ENCODE data around the gene HSPB1.
"Not testable (repeated sequence)": the region's sequence is repeated elsewhere in the genome, so short reads cannot be mapped to it uniquely, and the experiment has no call there.

Gene HSPB1

GRCh38 chr7:76285604-76286374, 16.7 kb upstream of the HSPB1 start:
- no peak for DNase-seq
- H3K27ac Mint-ChIP-seq = no peak overlapping the region
- peaks cover 33 to 38% of the 10 kb centered on the region in 2 donors for H3K27me3 Mint-ChIP-seq
- H3K4me3 Mint-ChIP-seq = no peak overlapping the region
- peaks cover 10% of the 10 kb centered on the region for H3K36me3 Mint-ChIP-seq (ENCODE audit: insufficient read depth)
- H3K9me3 Mint-ChIP-seq = no peaks in the 10 kb centered on the region
- no peak for ATAC-seq (replicated peaks)
- H3K4me1 Mint-ChIP-seq (ENCODE audit: low read depth in 2 of 2) = peaks cover 10 to 11% of the 10 kb centered on the region in 2 donors

GRCh38 chr7:76286842-76287403, 15.6 kb upstream of the HSPB1 start:
- Mint-ChIP-seq H3K4me1 (ENCODE audit: low read depth in 2 of 2) (peaks cover 9 to 10% of the 10 kb centered on the region in 2 donors), H3K27me3 (peaks cover 24 to 27% of the 10 kb centered on the region in 2 donors), H3K36me3 (ENCODE audit: insufficient read depth) (peaks cover 10% of the 10 kb centered on the region), H3K27ac (no peak overlapping the region), H3K4me3 (no peak overlapping the region), H3K9me3 (no peaks in the 10 kb centered on the region)
- DNase-seq = no peak
- no peak for ATAC-seq (replicated peaks)

- H3K27me3 Mint-ChIP-seq = peaks cover 0 to 19% of the 10 kb centered on the region in 2 donors
- not testable (repeated sequence) for H3K36me3 Mint-ChIP-seq (ENCODE audit: insufficient read depth); ATAC-seq (replicated peaks); H3K4me3 Mint-ChIP-seq; H3K9me3 Mint-ChIP-seq; DNase-seq; H3K4me1 Mint-ChIP-seq (ENCODE audit: low read depth in 2 of 2); H3K27ac Mint-ChIP-seq
These were observed 11.6 kb upstream of the HSPB1 start for GRCh38 chr7:76290847-76291350.

- ATAC-seq (replicated peaks) (peak; percentile 93), DNase-seq (peak; percentile 85 to 91 (median 86))
- Mint-ChIP-seq H3K4me1 (ENCODE audit: low read depth in 2 of 2) (peaks cover 4 to 7% of the 10 kb centered on the region in 2 donors), H3K9me3 (no peaks in the 10 kb centered on the region), H3K4me3 (no peak overlapping the region), H3K27me3 (peaks cover 0 to 21% of the 10 kb centered on the region in 2 donors), H3K27ac (no peak overlapping the region), H3K36me3 (ENCODE audit: insufficient read depth) (peaks cover 6% of the 10 kb centered on the region)
These were observed 10.9 kb upstream of the HSPB1 start for GRCh38 chr7:76291351-76292212.

- peaks cover 0 to 28% of the 10 kb centered on the region in 2 donors for H3K27me3 Mint-ChIP-seq
- no peak overlapping the region for H3K4me3 Mint-ChIP-seq
- no peak overlapping the region for H3K27ac Mint-ChIP-seq
- no peak for ATAC-seq (replicated peaks)
- no peaks in the 10 kb centered on the region for H3K9me3 Mint-ChIP-seq
- peaks cover 6% of the 10 kb centered on the region for H3K36me3 Mint-ChIP-seq (ENCODE audit: insufficient read depth)
- no peak for DNase-seq
- H3K4me1 Mint-ChIP-seq (ENCODE audit: low read depth in 2 of 2) = peaks cover 4 to 7% of the 10 kb centered on the region in 2 donors
These were observed 10.3 kb upstream of the HSPB1 start for GRCh38 chr7:76292213-76292573.

GRCh38 chr7:76292911-76293310, 9.6 kb upstream of the HSPB1 start:
- not testable (repeated sequence) for H3K27ac Mint-ChIP-seq; H3K36me3 Mint-ChIP-seq (ENCODE audit: insufficient read depth); DNase-seq; H3K4me3 Mint-ChIP-seq; H3K4me1 Mint-ChIP-seq (ENCODE audit: low read depth in 2 of 2); ATAC-seq (replicated peaks); H3K9me3 Mint-ChIP-seq
- H3K27me3 Mint-ChIP-seq = peaks cover 0 to 30% of the 10 kb centered on the region in 2 donors

GRCh38 chr7:76293407-76293901, 9.0 kb upstream of the HSPB1 start:
- no peak overlapping the region for H3K4me3 Mint-ChIP-seq
- H3K27ac Mint-ChIP-seq = no peak overlapping the region
- H3K9me3 Mint-ChIP-seq = no peaks in the 10 kb centered on the region

GRCh38 chr7:76294344-76295024, 8.0 kb upstream of the HSPB1 start:
- ATAC-seq (replicated peaks) = no peak
- no peak overlapping the region for H3K27ac Mint-ChIP-seq

More at GRCh38 chr7:76293407-76293901, 9.0 kb upstream of the HSPB1 start:
- Mint-ChIP-seq H3K4me1 (ENCODE audit: low read depth in 2 of 2) (peaks cover 4 to 7% of the 10 kb centered on the region in 2 donors), H3K27me3 (peaks cover 0 to 30% of the 10 kb centered on the region in 2 donors), H3K36me3 (ENCODE audit: insufficient read depth) (peaks cover 2% of the 10 kb centered on the region)
- ATAC-seq (replicated peaks) (no peak), DNase-seq (no peak)

GRCh38 chr7:76296743-76297740, 5.4 kb upstream of the HSPB1 start:
- Mint-ChIP-seq H3K27me3 (peaks cover 0 to 30% of the 10 kb centered on the region in 2 donors), H3K27ac (no peak overlapping the region), H3K36me3 (ENCODE audit: insufficient read depth) (peaks cover 2% of the 10 kb centered on the region), H3K4me1 (ENCODE audit: low read depth in 2 of 2) (no peaks in the 10 kb centered on the region), H3K9me3 (no peaks in the 10 kb centered on the region), H3K4me3 (no peak overlapping the region)
- ATAC-seq (replicated peaks) = no peak
- no peak for DNase-seq

More at GRCh38 chr7:76294344-76295024, 8.0 kb upstream of the HSPB1 start:
- DNase-seq = no peak
- no peak overlapping the region for H3K4me3 Mint-ChIP-seq
- peaks cover 2% of the 10 kb centered on the region for H3K36me3 Mint-ChIP-seq (ENCODE audit: insufficient read depth)
- H3K27me3 Mint-ChIP-seq = peaks cover 0 to 30% of the 10 kb centered on the region in 2 donors
- H3K9me3 Mint-ChIP-seq = no peaks in the 10 kb centered on the region
- peaks cover 4 to 7% of the 10 kb centered on the region in 2 donors for H3K4me1 Mint-ChIP-seq (ENCODE audit: low read depth in 2 of 2)

- Mint-ChIP-seq H3K4me1 (ENCODE audit: low read depth in 2 of 2) (peaks cover 10 to 13% of the 10 kb centered on the region in 2 donors), H3K27ac (no peak overlapping the region), H3K36me3 (ENCODE audit: insufficient read depth) (peaks cover 4% of the 10 kb centered on the region), H3K27me3 (peaks cover 0 to 12% of the 10 kb centered on the region in 2 donors), H3K4me3 (no peak overlapping the region), H3K9me3 (no peaks in the 10 kb centered on the region)
- DNase-seq (no peak), ATAC-seq (replicated peaks) (no peak)
These were observed 2.2 kb upstream of the HSPB1 start for GRCh38 chr7:76300166-76300731.

GRCh38 chr7:76301000-76301399, 1.5 kb upstream of the HSPB1 start:
- H3K27me3 Mint-ChIP-seq = peaks cover 0 to 12% of the 10 kb centered on the region in 2 donors
- peaks cover 4% of the 10 kb centered on the region for H3K36me3 Mint-ChIP-seq (ENCODE audit: insufficient read depth)
- H3K4me3 Mint-ChIP-seq = no peak overlapping the region
- no peaks in the 10 kb centered on the region for H3K9me3 Mint-ChIP-seq
- no peak overlapping the region for H3K27ac Mint-ChIP-seq
- H3K4me1 Mint-ChIP-seq (ENCODE audit: low read depth in 2 of 2) = peaks cover 10 to 13% of the 10 kb centered on the region in 2 donors
- no peak for DNase-seq
- ATAC-seq (replicated peaks) = no peak

Data from effector memory CD8-positive, alpha-beta T cell (primary cell).